HepG2 (cell line): ENCODE data around the gene ADGRD1. TPM values are rescaled to one million over a fixed set of nuclear protein-coding genes. Genes with fewer than 3 reads are reported as not detected.

Experiments used
- ATAC-seq: fragments of 200-7000 bp; cut with Tn5 transposase; 3 replicates; pipeline ENCODE4 v1.9.1; 2020; ENCODE audit warnings: mild to moderate bottlenecking, moderate library complexity
- BruUV-seq: library from RNA; stranded (reverse); fragments of 400-500 nt; replicated peaks from 2 replicates; lab custom pipeline; 2021; lab: Mats Ljungman, UMichigan
- CTCF ChIA-PET: fragments of 300-600 bp; formaldehyde crosslinking; extraction: SDS; loops from one replicate; lab custom pipeline; 2021; ENCODE audit warnings: low total read pairs, inconsistent platforms, low intra/inter-chr PET ratio; lab: Yijun Ruan, JAX
- POLR2A ChIA-PET: fragments of 350-600 bp; sonication (Branson Sonifier 250); formaldehyde crosslinking; loops from one replicate; lab custom pipeline; 2020; ENCODE audit warnings: antibody characterized with exemption, inconsistent platforms; lab: Yijun Ruan, JAX
- DNase-seq: peaks from one replicate; pipeline ENCODE4 v3.0.0-alpha.2; 2015; ENCODE audit warnings: low spot score
- FAIRE-seq: peaks from 3 replicates; lab custom pipeline; 2011; peaks lifted over from hg19 to GRCh38; lab: Jason Lieb, UNC
- H2AFZ ChIP-seq: one replicate; pipeline ENCODE4 v1.6.1; 2011; ENCODE audit warnings: low read length, inconsistent platforms
- H3K27ac ChIP-seq: fragments of 300-600 bp; 3 replicates; pipeline ENCODE4 v1.8.0; 2011; ENCODE audit warnings: mixed run types, mild to moderate bottlenecking, mixed read lengths, low read length, inconsistent platforms; ENCODE audit not compliant: insufficient read depth; ENCODE audit errors: extremely low read length
- H3K27me3 ChIP-seq, 2 experiments: fragments of 200-600 bp in 1 of 2; 2 replicates in 1 of 2; 3 replicates in 1 of 2; pipeline versions ENCODE4 v1.6.0 to v1.8.0; 2011; ENCODE audit warnings: low read length in 2 of 2, mild to moderate bottlenecking in 2 of 2, moderate library complexity in 2 of 2, inconsistent platforms in 1 of 2; ENCODE audit not compliant: insufficient read depth in 2 of 2, control insufficient read depth in 1 of 2
- H3K36me3 ChIP-seq, 2 experiments: fragments of 200-600 bp in 1 of 2; replicated peaks in 1 of 2; 2 replicates in 1 of 2; 3 replicates in 1 of 2; pipeline versions ENCODE4 v1.5.1 to v1.8.0; 2011; ENCODE audit warnings: low read length in 2 of 2, inconsistent platforms in 1 of 2; ENCODE audit not compliant: insufficient read depth in 2 of 2, control insufficient read depth in 1 of 2
- H3K4me1 ChIP-seq: 2 replicates; pipeline ENCODE4 v1.5.1; 2012; ENCODE audit warnings: low read length, inconsistent platforms; ENCODE audit not compliant: insufficient read depth
- H3K4me2 ChIP-seq: 2 replicates; pipeline ENCODE4 v1.6.0; 2011; ENCODE audit warnings: low read depth, low read length, inconsistent platforms
- H3K4me3 ChIP-seq, 3 experiments: fragments of 200-600 bp in 1 of 3; sonication (generic), shearing (Covaris generic) in 1 of 3; replicated peaks in 1 of 3; 2 replicates each; pipeline ENCODE4 v1.5.1; 2011 to 2016; ENCODE audit warnings: low read length in 3 of 3, inconsistent platforms in 2 of 3, low read depth in 2 of 3, mild to moderate bottlenecking in 2 of 3, control low read depth in 1 of 3, mixed read lengths in 1 of 3; ENCODE audit not compliant: insufficient read depth in 1 of 3
- H3K79me2 ChIP-seq: one replicate; pipeline ENCODE4 v1.6.1; 2011; ENCODE audit warnings: low read length, inconsistent platforms; ENCODE audit not compliant: insufficient read depth
- H3K9ac ChIP-seq: 2 replicates; pipeline ENCODE4 v1.6.0; 2011; ENCODE audit warnings: mild to moderate bottlenecking, low read depth, low read length, inconsistent platforms; ENCODE audit not compliant: insufficient read depth
- H3K9me3 ChIP-seq: 2 replicates; pipeline ENCODE4 v1.5.1; 2012; ENCODE audit warnings: mild to moderate bottlenecking, low read length
- H4K20me1 ChIP-seq: 2 replicates; pipeline ENCODE4 v1.6.0; 2011; ENCODE audit warnings: inconsistent platforms, mild to moderate bottlenecking, low read length, moderate library complexity; ENCODE audit not compliant: insufficient read depth
- CTCF ChIP-seq: sonication (generic); formaldehyde crosslinking; IDR thresholded peaks from 2 replicates; pipeline ENCODE4 v1.5.0; 2020; ENCODE audit warnings: mild to moderate bottlenecking, missing genetic modification reagents, moderate library complexity
- FOXA1 ChIP-seq, 2 experiments: fragments of 450-650 bp in 1 of 2; sonication (generic) in 1 of 2; formaldehyde crosslinking in 1 of 2; IDR thresholded peaks; 2 replicates each; pipeline versions ENCODE4 v1.4.0 to v1.6.1; 2016 to 2020; ENCODE audit warnings: missing genetic modification reagents in 1 of 2
- HDAC1 ChIP-seq: sonication (generic); formaldehyde crosslinking; IDR thresholded peaks from 2 replicates; pipeline ENCODE4 v1.5.1; 2020; ENCODE audit warnings: mild to moderate bottlenecking, missing genetic modification reagents
- MTA3 ChIP-seq: sonication (generic); formaldehyde crosslinking; IDR thresholded peaks from 2 replicates; pipeline ENCODE4 v1.4.0; 2020; ENCODE audit warnings: missing genetic modification reagents
- RARG ChIP-seq: sonication (generic); formaldehyde crosslinking; IDR thresholded peaks from 2 replicates; pipeline ENCODE4 v1.4.0; 2020; ENCODE audit warnings: low read depth, mild to moderate bottlenecking, missing genetic modification reagents
- SALL1 ChIP-seq: sonication (generic); formaldehyde crosslinking; IDR thresholded peaks from 2 replicates; pipeline ENCODE4 v1.8.0; 2022; ENCODE audit warnings: mild to moderate bottlenecking, missing genetic modification reagents
- ZNF292 ChIP-seq: sonication (generic); formaldehyde crosslinking; IDR thresholded peaks from 2 replicates; pipeline ENCODE4 v1.8.1; 2022; ENCODE audit warnings: mild to moderate bottlenecking, low read depth, missing genetic modification reagents, borderline replicate concordance
- ZNF333 ChIP-seq: sonication (generic); formaldehyde crosslinking; IDR thresholded peaks from 2 replicates; pipeline ENCODE4 v1.4.0; 2020; ENCODE audit warnings: mild to moderate bottlenecking, missing genetic modification reagents, borderline replicate concordance
- ZNF687 ChIP-seq: sonication (generic); formaldehyde crosslinking; IDR thresholded peaks from 2 replicates; pipeline ENCODE4 v1.5.1; 2020; ENCODE audit warnings: mild to moderate bottlenecking, missing genetic modification reagents, moderate library complexity
- WGBS: methylation state at CpG from one replicate; pipeline ENCODE4 v1.1.6; 2017; ENCODE audit warnings: low lambda C conversion rate; 5-methylcytosine and 5-hydroxymethylcytosine counted together
- in situ Hi-C: cut with HindIII; loops from 2 replicates; pipeline ENCODE4 v1.10.0; 2017; ENCODE audit warnings: low pct_unique_long_range_greater_than_20kb; ENCODE audit not compliant: extremely low pct_ligation_motif_present
- intact Hi-C: fragments of 100-400 bp; cut with micrococcal nuclease; formaldehyde crosslinking; loops from one replicate; pipeline ENCODE4 v1.10.0; 2022; ENCODE audit not compliant: unreplicated experiment
- polyA plus RNA-seq, 8 experiments: library from polyadenylated mRNA; depleted of rRNA in 3 of 8; stranded (reverse) in 7 of 8; unstranded in 1 of 8; fragments of >200 nt; fragmentation: Illumina TruSeq in 4 of 8; extraction: Trizol in 4 of 8; gene quantifications; 2 replicates each; pipeline versions ENCODE4 v1.2.1 to v1.2.3, GENCODE V29; 2011 to 2016; ENCODE audit warnings: low read depth in 4 of 8, missing spikeins in 1 of 8, mixed read lengths in 1 of 8; ENCODE audit not compliant: insufficient read depth in 1 of 8
- total RNA-seq, 5 experiments: library from RNA; depleted of rRNA; stranded (reverse); fragments of >200 nt; fragmentation: Illumina TruSeq; extraction: Trizol; gene quantifications; 2 replicates each; pipeline ENCODE4 v1.2.3, GENCODE V29; 2016; ENCODE audit warnings: low read depth in 1 of 5
- TF ChIP-seq, protein P1 (sequence below): sonication (generic); formaldehyde crosslinking; conservative IDR thresholded peaks from 2 replicates; pipeline ENCODE4 v1.8.0; 2022; ENCODE audit warnings: missing genetic modification reagents
- TF ChIP-seq, protein P2 (sequence below): sonication (generic); formaldehyde crosslinking; IDR thresholded peaks from 2 replicates; pipeline ENCODE4 v1.4.0; 2020; ENCODE audit warnings: missing genetic modification reagents, mild to moderate bottlenecking, borderline replicate concordance

Gene ADGRD1
- total and polyA plus RNA-seq, 2 of the 13 experiments (the other 11 are each of a cell fraction or from before 2014, with no cell fraction given) = 0.46 to 12.4 TPM

DNA sequence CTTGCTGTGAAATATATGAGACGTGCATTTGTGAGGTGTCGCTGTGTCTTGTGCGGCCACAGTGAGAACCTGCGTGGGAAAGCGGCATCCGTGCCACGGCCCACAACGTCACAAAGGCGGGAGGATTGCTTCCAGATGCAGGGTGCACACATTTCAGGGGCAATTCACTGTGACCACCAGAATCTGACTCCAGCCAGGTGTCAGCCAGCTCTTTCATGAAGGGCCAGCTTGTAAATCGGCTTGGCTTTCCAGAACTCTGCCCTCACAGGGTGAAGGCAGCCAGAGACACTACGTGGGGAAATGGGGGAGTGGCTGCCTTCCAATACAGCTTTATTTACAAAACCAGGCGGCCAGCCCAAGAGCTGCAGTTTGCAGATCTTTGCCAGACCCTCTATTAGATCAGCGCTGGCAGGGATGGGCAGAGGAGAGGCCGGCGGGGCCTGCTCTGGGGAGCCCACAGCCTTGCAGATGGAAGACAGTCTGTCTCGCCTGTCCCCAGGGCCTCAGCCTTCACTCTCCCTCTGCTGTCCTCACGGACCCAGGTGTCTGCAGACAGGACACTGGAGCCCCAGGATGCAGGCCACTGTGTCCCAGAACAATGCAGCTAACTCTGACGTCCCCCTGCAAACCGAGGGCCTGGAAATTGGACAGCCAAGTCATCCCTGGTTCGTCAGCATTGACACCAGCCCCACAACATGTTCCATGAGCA, 53.5 kb downstream of the ADGRD1 start:
- FAIRE-seq (no peak), DNase-seq (peak; percentile 25), ATAC-seq (peak; percentile 54)
- Histone ChIP-seq H3K9ac (peak overlapping the region; percentile 27; the same call in 1 of the 2 replicates), H2AFZ (no peak overlapping the region), H3K9me3 (no peaks in the 10 kb centered on the region), H3K36me3 (no peaks in the 10 kb centered on the region; a peak in 1 of 5 replicates), H3K27me3 (no peaks in the 10 kb centered on the region), H3K4me1 (peaks cover 53% of the 10 kb centered on the region), H3K4me2 (0 out of 2 replicates have a peak overlapping the region, but pooled peaks have one; percentile 25), H3K79me2 (no peaks in the 10 kb centered on the region), H3K4me3 (no peak overlapping the region; a peak in 1 of 6 replicates), H3K27ac (peak overlapping the region; percentile 19), H4K20me1 (no peaks in the 10 kb centered on the region)
- CTCF ChIA-PET = no interaction called here
- 72% methylated on average over 14 of the region's 20 CpGs for WGBS
- no TSS peak for BruUV-seq
- POLR2A ChIA-PET = interaction anchor here (1.9 to 2.4 kb wide), 2 partner anchors 23 to 53 kb away, joined by 7 to 8 read pairs; partner anchors contain the start of gene ADGRD1
- intact Hi-C loops = no loop called here
- in situ Hi-C loops = no loop called here
- TF ChIP-seq, protein P1, sequence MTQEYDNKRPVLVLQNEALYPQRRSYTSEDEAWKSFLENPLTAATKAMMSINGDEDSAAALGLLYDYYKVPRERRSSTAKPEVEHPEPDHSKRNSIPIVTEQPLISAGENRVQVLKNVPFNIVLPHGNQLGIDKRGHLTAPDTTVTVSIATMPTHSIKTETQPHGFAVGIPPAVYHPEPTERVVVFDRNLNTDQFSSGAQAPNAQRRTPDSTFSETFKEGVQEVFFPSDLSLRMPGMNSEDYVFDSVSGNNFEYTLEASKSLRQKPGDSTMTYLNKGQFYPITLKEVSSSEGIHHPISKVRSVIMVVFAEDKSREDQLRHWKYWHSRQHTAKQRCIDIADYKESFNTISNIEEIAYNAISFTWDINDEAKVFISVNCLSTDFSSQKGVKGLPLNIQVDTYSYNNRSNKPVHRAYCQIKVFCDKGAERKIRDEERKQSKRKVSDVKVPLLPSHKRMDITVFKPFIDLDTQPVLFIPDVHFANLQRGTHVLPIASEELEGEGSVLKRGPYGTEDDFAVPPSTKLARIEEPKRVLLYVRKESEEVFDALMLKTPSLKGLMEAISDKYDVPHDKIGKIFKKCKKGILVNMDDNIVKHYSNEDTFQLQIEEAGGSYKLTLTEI (CRISPR knock-in tag) = no peak
- TF ChIP-seq ZNF687 (peak; percentile 83), ZNF292 (CRISPR knock-in tag) (peak; percentile 58; the same call in 1 of the 2 replicates), RARG (CRISPR knock-in tag) (no peak), HDAC1 (CRISPR knock-in tag) (0 out of 2 replicates have a peak, but pooled peaks have one; percentile 11), ZNF333 (CRISPR knock-in tag) (0 out of 2 replicates have a peak, but pooled peaks have one; percentile 57), MTA3 (CRISPR knock-in tag) (no peak), SALL1 (CRISPR knock-in tag) (peak; percentile 27; the same call in 1 of the 2 replicates), FOXA1 (IDR thresholded peaks at IDR 0.05) (no peak), FOXA1 (CRISPR knock-in tag; IDR thresholded peaks at IDR 0.05) (peak; percentile 41; the same call in 1 of the 2 replicates), CTCF (CRISPR knock-in tag) (0 out of 2 replicates have a peak, but pooled peaks have one; percentile 18)
- TF ChIP-seq, protein P2, sequence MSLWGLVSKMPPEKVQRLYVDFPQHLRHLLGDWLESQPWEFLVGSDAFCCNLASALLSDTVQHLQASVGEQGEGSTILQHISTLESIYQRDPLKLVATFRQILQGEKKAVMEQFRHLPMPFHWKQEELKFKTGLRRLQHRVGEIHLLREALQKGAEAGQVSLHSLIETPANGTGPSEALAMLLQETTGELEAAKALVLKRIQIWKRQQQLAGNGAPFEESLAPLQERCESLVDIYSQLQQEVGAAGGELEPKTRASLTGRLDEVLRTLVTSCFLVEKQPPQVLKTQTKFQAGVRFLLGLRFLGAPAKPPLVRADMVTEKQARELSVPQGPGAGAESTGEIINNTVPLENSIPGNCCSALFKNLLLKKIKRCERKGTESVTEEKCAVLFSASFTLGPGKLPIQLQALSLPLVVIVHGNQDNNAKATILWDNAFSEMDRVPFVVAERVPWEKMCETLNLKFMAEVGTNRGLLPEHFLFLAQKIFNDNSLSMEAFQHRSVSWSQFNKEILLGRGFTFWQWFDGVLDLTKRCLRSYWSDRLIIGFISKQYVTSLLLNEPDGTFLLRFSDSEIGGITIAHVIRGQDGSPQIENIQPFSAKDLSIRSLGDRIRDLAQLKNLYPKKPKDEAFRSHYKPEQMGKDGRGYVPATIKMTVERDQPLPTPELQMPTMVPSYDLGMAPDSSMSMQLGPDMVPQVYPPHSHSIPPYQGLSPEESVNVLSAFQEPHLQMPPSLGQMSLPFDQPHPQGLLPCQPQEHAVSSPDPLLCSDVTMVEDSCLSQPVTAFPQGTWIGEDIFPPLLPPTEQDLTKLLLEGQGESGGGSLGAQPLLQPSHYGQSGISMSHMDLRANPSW (CRISPR knock-in tag) = no peak
